Jurkat, Clone E6-1 (cell line): ENCODE results near the gene FIGN.

ENCODE experiments used
- DNase-seq: peaks from one replicate; pipeline ENCODE4 v3.0.0-alpha.2; 2011; ENCODE audit warnings: low read depth, low spot score
- H3K4me3 ChIP-seq: 2 replicates; pipeline ENCODE4 v1.5.1; 2011; ENCODE audit warnings: mild to moderate bottlenecking, low read length, control low read depth, moderate library complexity

FIGN gene

GRCh38 chr2:163741435-163741834, 5.6 kb upstream of the FIGN start:
- DNase-seq, result no peak
- H3K4me3 ChIP-seq, result no peak overlapping the region

DNA sequence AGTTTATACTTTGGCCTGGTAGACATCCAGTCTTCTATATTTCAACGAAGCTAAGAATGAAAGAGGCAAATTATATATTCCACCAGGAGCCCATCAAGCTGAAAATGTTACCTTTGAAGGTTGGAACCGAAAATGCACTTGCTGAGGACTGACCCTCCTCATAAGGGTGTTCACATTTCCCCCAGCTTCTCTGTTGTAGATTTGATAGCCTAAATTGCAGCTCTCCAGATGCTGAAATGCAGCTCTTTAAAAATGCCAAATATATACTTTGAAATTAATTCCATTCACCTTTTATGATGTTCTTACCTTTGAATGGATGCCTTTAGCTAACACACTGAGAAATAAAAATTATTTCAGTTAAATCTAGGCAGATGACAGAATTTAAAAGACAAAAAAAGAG, 1.8 kb upstream of the FIGN start:
- H3K4me3 ChIP-seq, result no peak overlapping the region
- DNase-seq, result no peak

DNA sequence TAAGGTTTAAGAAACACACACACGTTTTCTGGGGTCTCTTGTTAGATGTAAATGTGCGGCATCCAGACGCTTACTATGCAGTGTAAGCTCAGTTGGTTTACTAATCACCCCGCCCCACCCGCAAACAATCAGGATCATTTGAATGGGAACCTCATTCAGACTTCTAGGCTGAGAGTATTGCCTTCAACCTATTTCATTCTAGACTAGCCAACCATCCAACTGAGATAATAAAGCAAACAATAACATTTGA, 1.3 kb upstream of the FIGN start:
- no peak for DNase-seq
- H3K4me3 ChIP-seq, result no peak overlapping the region

- no peak overlapping the region for H3K4me3 ChIP-seq
These were observed 803 bp upstream of the FIGN start for GRCh38 chr2:163736433-163737189.

GRCh38 chr2:163734881-163735684, 725 bp downstream of the FIGN start:
- DNase-seq, result no peak
- no peak overlapping the region for H3K4me3 ChIP-seq

More at GRCh38 chr2:163736433-163737189, 803 bp upstream of the FIGN start:
- DNase-seq, result no peak

- no peak for DNase-seq
- H3K4me3 ChIP-seq, result no peak overlapping the region
These were observed 1.4 kb downstream of the FIGN start for GRCh38 chr2:163734401-163734800.

DNA sequence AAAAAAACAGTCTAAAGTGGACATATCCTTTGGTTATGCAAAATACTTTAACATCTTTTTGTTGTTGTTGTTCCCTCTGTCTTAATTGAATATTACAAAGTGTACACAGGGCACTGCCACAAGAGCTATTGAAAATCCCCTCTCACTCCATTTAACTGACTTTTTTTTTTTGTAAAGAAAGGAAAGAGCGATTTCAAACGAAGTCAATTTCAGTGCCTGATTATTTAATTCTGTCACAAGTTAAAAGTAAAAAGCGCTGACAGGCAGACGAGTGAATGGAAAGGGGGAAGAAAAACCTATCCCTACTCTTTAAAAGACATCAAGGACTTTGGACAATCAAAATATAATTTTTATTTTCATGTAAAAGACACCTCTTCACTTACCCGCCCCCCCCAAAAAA, 1.9 kb downstream of the FIGN start:
- no peak for DNase-seq
- H3K4me3 ChIP-seq, result no peak overlapping the region

GRCh38 chr2:163733301-163733938, 2.4 kb downstream of the FIGN start:
- H3K4me3 ChIP-seq, result no peak overlapping the region
- DNase-seq, result no peak

GRCh38 chr2:163732727-163733126, 3.1 kb downstream of the FIGN start:
- DNase-seq, result no peak
- no peak overlapping the region for H3K4me3 ChIP-seq

GRCh38 chr2:163731735-163732134, 4.1 kb downstream of the FIGN start:
- no peak for DNase-seq
- no peak overlapping the region for H3K4me3 ChIP-seq

DNA sequence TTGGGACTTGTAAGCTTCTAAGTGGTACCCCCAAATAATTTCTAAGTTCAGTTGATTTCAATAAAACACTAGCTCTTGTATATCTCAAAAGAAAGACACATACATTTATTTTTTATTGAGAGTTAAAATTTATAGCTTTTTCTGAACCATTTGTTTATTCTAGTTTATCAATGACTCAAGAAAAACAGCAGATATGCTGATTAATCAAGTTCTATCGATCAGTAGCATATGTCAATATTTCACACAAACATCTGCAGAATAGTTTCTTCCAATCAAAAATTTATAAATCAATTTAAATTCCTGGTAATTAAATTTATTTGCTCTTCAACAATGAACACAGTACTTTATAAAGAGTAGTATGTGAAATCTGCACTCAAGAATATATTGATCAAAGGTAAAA, 5.3 kb downstream of the FIGN start:
- no peak for DNase-seq
- H3K4me3 ChIP-seq, result no peak overlapping the region

DNA sequence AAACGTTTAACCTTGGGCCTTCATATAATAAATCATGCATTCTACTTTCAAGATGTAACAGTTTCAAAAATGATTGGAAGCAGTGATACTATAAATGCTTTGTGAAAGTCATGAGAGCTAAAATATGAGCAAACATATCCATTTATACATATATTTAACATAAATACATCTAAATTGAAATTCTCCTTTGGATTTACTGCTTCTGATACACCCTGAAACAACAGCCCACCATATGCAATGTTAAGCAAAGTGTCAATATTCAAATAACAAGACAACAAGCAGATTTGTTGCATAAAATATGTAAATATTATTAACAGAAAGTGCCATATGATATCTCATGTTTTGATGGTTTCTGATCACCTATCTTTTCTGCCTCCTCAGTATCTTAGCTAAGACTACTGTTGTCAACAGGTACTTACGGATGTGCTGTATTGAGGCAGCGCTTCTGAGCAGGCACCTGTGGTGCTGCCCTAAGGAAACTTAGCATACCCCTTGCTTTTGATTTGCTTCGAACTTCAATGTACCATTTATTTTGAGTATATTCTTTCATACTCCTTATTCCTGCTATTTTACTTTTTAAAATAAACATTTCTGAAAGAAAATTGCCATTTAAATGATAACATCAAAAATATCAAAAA, 6.1 kb downstream of the FIGN start:
- no peak overlapping the region for H3K4me3 ChIP-seq

DNA sequence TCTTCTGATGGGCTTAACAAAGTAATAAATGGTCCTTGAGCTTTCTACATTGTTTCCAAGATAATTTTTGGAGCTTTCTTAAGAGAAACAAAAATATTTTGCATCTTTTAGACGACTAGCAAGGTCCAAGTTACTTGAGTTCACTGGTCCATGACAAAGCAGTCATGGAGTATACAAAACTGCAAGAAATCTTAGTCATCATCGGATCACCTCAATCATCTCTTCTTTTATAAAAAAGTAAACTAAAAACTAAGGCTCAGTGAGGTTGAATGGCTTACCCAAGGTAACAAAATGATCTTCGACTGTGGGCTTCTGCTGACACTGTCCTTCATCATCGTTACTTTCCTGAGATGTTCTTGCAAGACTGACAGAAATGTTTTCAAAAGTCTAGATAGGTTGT, 11.9 kb downstream of the FIGN start:
- DNase-seq, result no peak
- no peak overlapping the region for H3K4me3 ChIP-seq

More for the DNA sequence above, 6.1 kb downstream of the FIGN start:
- no peak for DNase-seq

DNA sequence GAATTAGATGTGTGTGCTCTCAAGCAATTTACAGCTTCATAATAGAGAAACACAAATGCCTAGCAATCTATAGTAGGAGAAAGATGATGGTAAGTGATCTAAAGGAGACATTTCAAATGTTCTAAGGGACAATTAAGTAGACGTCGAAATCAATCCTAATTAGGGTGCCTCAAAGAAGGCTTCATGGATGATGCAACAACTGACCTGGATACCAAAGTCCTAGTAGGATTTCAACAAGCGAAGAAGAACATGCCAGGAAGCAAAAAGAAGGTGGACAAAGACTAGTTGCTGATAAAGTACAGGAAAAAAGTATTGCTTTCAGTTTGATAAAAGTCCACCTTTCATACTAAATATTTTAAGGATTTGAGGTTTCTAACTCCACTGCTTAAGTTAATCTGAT, 12.5 kb downstream of the FIGN start:
- DNase-seq, result no peak
- H3K4me3 ChIP-seq, result no peak overlapping the region

DNA sequence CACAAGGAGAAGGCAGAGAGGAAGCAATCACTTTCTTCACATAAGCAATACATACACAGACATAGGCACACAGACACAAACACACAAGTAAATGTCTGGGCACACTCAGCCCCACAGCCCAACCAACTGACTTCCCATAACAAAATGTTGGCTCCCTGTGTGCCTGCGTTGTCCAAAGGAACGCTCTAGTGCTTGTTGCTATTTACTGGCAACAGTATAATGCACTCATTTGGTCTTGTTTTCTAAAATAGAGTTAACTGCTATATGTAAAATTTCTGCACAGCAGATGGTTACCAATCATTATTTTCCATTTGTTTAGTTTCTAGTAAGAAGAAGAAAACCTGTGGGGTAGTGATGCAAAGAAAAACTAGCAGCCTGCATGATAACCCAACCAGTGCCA, 16.5 kb downstream of the FIGN start:
- H3K4me3 ChIP-seq, result no peak overlapping the region
- no peak for DNase-seq

GRCh38 chr2:163717993-163718680, 17.7 kb downstream of the FIGN start:
- no peak for DNase-seq
- H3K4me3 ChIP-seq, result no peak overlapping the region

DNA sequence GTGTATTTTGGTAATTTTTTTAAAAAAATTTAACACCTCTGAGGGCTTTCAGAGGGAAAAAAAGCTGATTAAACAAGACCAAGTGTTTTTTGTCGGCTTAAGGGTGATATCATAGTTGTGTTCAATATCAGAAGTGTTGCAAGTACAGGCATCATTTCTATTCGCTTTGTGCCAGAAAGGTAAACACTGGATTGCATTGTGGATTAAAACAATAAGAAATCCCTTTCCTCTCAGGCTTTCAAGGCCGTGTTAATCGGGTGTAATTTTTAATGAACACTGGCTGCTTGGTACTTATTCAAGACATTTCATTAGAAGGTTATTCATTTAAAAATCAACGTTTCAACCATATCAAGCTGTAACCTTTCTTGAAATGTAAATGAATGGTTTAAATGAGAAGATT, 18.3 kb downstream of the FIGN start:
- no peak overlapping the region for H3K4me3 ChIP-seq
- DNase-seq, result no peak

DNA sequence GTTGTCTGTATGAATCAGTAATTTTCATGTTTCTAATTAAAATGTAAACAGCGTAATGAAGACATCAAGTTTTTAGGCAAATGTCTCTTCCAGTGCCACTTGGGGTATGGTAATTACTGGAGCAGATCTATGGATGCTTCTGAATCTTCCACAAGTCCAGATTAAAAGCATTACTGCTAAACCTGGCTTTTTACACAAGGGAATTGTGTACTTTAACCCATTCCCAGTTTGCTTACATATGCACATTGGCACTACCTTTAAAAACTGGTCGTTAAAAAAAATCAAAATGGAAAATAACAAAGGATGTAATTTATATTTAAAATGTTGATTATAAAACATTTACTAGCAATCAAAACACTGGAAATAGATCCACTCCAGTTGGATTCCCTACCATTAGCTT, 19.7 kb downstream of the FIGN start:
- no peak overlapping the region for H3K4me3 ChIP-seq
- DNase-seq, result no peak

DNA sequence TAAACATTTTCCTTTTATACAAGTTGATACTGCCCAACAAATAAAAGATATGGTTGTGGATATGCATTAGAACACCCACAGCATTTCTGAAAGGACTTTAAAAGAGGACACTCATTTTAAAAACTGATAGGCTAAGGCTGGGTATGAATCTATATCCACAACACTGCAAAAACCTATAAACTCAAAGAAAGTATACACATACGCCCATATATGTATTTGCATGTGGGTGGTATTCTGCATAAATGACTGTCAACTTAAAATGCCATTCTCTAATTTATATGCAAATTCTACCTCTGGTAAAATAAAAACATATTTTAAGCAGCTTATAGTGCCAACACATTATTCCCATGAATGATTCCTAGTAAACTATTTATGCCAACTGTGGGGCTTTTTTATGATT, 20.1 kb downstream of the FIGN start:
- no peak for DNase-seq
- H3K4me3 ChIP-seq, result no peak overlapping the region
